Liver (tissue), 3 donors: ENCODE results near the gene BTBD6.

Experiments
- SP1 ChIP-seq: IDR thresholded peaks from 2 replicates; pipeline ENCODE4 v1.6.1; 2018; ENCODE audit warnings: antibody characterized with exemption, mild to moderate bottlenecking
- TAF1 ChIP-seq: conservative IDR thresholded peaks from 2 replicates; pipeline ENCODE4 v1.6.1; 2016; ENCODE audit warnings: antibody characterized with exemption, mild to moderate bottlenecking
- TF ChIP-seq, protein P1 (sequence below): IDR thresholded peaks from 2 replicates; pipeline ENCODE4 v1.6.1; 2016; ENCODE audit warnings: antibody characterized with exemption, mild to moderate bottlenecking
- TF ChIP-seq, protein P2 (sequence below): fragments of 150-350 bp; IDR thresholded peaks from 2 replicates; pipeline ENCODE4 v1.5.1; 2017; ENCODE audit warnings: improper control_type of control experiment, low read depth, low read length; ENCODE audit not compliant: missing input control
- donor health status: healthy.
- donor health status: healthy.

- TF ChIP-seq TAF1 (no peak), SP1 (no peak)
- TF ChIP-seq, protein P1, sequence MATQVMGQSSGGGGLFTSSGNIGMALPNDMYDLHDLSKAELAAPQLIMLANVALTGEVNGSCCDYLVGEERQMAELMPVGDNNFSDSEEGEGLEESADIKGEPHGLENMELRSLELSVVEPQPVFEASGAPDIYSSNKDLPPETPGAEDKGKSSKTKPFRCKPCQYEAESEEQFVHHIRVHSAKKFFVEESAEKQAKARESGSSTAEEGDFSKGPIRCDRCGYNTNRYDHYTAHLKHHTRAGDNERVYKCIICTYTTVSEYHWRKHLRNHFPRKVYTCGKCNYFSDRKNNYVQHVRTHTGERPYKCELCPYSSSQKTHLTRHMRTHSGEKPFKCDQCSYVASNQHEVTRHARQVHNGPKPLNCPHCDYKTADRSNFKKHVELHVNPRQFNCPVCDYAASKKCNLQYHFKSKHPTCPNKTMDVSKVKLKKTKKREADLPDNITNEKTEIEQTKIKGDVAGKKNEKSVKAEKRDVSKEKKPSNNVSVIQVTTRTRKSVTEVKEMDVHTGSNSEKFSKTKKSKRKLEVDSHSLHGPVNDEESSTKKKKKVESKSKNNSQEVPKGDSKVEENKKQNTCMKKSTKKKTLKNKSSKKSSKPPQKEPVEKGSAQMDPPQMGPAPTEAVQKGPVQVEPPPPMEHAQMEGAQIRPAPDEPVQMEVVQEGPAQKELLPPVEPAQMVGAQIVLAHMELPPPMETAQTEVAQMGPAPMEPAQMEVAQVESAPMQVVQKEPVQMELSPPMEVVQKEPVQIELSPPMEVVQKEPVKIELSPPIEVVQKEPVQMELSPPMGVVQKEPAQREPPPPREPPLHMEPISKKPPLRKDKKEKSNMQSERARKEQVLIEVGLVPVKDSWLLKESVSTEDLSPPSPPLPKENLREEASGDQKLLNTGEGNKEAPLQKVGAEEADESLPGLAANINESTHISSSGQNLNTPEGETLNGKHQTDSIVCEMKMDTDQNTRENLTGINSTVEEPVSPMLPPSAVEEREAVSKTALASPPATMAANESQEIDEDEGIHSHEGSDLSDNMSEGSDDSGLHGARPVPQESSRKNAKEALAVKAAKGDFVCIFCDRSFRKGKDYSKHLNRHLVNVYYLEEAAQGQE, result no peak
- TF ChIP-seq, protein P2, sequence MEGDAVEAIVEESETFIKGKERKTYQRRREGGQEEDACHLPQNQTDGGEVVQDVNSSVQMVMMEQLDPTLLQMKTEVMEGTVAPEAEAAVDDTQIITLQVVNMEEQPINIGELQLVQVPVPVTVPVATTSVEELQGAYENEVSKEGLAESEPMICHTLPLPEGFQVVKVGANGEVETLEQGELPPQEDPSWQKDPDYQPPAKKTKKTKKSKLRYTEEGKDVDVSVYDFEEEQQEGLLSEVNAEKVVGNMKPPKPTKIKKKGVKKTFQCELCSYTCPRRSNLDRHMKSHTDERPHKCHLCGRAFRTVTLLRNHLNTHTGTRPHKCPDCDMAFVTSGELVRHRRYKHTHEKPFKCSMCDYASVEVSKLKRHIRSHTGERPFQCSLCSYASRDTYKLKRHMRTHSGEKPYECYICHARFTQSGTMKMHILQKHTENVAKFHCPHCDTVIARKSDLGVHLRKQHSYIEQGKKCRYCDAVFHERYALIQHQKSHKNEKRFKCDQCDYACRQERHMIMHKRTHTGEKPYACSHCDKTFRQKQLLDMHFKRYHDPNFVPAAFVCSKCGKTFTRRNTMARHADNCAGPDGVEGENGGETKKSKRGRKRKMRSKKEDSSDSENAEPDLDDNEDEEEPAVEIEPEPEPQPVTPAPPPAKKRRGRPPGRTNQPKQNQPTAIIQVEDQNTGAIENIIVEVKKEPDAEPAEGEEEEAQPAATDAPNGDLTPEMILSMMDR, result no peak
Observed at GRCh38 chr14:105215602-105216001, 32.7 kb upstream of the BTBD6 start.
